WTC11 (cell line): ENCODE data around the gene MAPKAPK5.

Source experiments
- ARID4B ChIP-seq: sonication (generic); formaldehyde crosslinking; IDR thresholded peaks from 2 replicates; pipeline ENCODE4 v1.8.0; 2023; ENCODE audit warnings: missing genetic modification reagents, mild to moderate bottlenecking, borderline replicate concordance
- ATF2 ChIP-seq: sonication (generic); formaldehyde crosslinking; IDR thresholded peaks from 2 replicates; pipeline ENCODE4 v1.8.1; 2022; ENCODE audit warnings: low read depth, missing genetic modification reagents, borderline replicate concordance
- CTCF ChIP-seq: fragments of 200-600 bp; IDR thresholded peaks from 2 replicates; pipeline ENCODE4 v1.8.0; 2022; ENCODE audit warnings: antibody characterized with exemption
- E2F4 ChIP-seq: sonication (generic); formaldehyde crosslinking; IDR thresholded peaks from 2 replicates; pipeline ENCODE4 v1.8.1; 2022; ENCODE audit warnings: low read depth, mild to moderate bottlenecking, moderate library complexity, missing genetic modification reagents, borderline replicate concordance
- ESRRA ChIP-seq: sonication (generic); formaldehyde crosslinking; IDR thresholded peaks from 2 replicates; pipeline ENCODE4 v1.8.1; 2022; ENCODE audit warnings: mild to moderate bottlenecking, missing genetic modification reagents, borderline replicate concordance
- FOXP4 ChIP-seq: sonication (generic); formaldehyde crosslinking; IDR thresholded peaks from 2 replicates; pipeline ENCODE4 v1.8.0; 2022; ENCODE audit warnings: mild to moderate bottlenecking, missing genetic modification reagents
- MXD4 ChIP-seq: fragments of 250-450 bp; sonication (Bioruptor Pico); IDR thresholded peaks from 2 replicates; pipeline ENCODE4 v1.8.0; 2021; ENCODE audit warnings: mild to moderate bottlenecking, moderate library complexity, borderline replicate concordance
- PREB ChIP-seq: sonication (generic); formaldehyde crosslinking; IDR thresholded peaks from 2 replicates; pipeline ENCODE4 v1.8.1; 2022; ENCODE audit warnings: mild to moderate bottlenecking, missing genetic modification reagents, moderate library complexity, borderline replicate concordance
- RELA ChIP-seq: sonication (generic); formaldehyde crosslinking; IDR thresholded peaks from 2 replicates; pipeline ENCODE4 v1.8.1; 2022; ENCODE audit warnings: missing genetic modification reagents, mild to moderate bottlenecking, borderline replicate concordance
- USF2 ChIP-seq: sonication (generic); formaldehyde crosslinking; IDR thresholded peaks from 2 replicates; pipeline ENCODE4 v1.8.1; 2023; ENCODE audit warnings: mild to moderate bottlenecking, missing genetic modification reagents, moderate library complexity
- ZNF121 ChIP-seq: sonication (generic); formaldehyde crosslinking; IDR thresholded peaks from 2 replicates; pipeline ENCODE4 v1.8.0; 2023; ENCODE audit warnings: missing genetic modification reagents
- ZNF281 ChIP-seq: sonication (generic); formaldehyde crosslinking; IDR thresholded peaks from 2 replicates; pipeline ENCODE4 v1.8.0; 2023; ENCODE audit warnings: mild to moderate bottlenecking, missing genetic modification reagents

- no peak for TF ChIP-seq MXD4 (CRISPR knock-in tag)
- TF ChIP-seq CTCF, result no peak
- TF ChIP-seq FOXP4, result no peak
- TF ChIP-seq ZNF121 (CRISPR knock-in tag), result no peak
- no peak for TF ChIP-seq RELA (CRISPR knock-in tag)
- TF ChIP-seq USF2, result no peak
- TF ChIP-seq ARID4B (CRISPR knock-in tag), result no peak
- TF ChIP-seq ZNF281 (CRISPR knock-in tag), result no peak
- no peak for TF ChIP-seq PREB (CRISPR knock-in tag)
- no peak for TF ChIP-seq ESRRA (CRISPR knock-in tag)
- no peak for TF ChIP-seq ATF2
- no peak for TF ChIP-seq E2F4 (CRISPR knock-in tag)
Observed at GRCh38 chr12:111873113-111873512, 31.1 kb downstream of the MAPKAPK5 start.
